Epithelial cell of esophagus (primary cell): Measurements from ENCODE around the gene WNT16.

Experiments
- DNase-seq: peaks from one replicate; pipeline ENCODE4 v3.0.0; 2010; ENCODE audit warnings: low read depth
- H3K4me3 ChIP-seq: 2 replicates; pipeline ENCODE4 v1.5.1; 2011; ENCODE audit warnings: mild to moderate bottlenecking, low read length, control low read depth
- TF ChIP-seq, protein P1 (sequence below): IDR thresholded peaks from 2 replicates; pipeline ENCODE4 v1.5.1; 2011; ENCODE audit warnings: low read depth, mild to moderate bottlenecking, low read length, control low read depth, inconsistent platforms; ENCODE audit not compliant: insufficient read depth; ENCODE audit errors: missing control alignments

The WNT16 gene

DNA sequence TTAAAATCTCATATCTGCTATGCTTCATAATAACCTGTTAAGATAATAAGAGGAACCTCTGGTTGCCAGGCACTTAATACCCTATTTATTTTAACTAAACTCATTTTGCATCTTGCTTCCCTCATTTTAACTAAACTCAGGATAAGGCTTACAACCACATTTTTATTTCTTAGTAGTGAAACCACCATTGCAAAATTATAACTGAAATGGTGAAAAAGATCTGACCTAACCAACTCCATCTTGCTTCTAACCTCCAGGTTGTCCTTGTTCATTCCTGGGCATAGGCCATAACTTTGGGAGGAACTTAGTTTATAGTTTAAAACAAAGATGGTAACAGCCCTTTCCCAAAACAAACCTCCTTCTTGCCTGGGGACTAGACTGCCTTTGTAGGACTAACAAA lies 61.3 kb downstream of the WNT16 start:
- no peak overlapping the region for H3K4me3 ChIP-seq
- DNase-seq = no peak
- TF ChIP-seq, protein P1, sequence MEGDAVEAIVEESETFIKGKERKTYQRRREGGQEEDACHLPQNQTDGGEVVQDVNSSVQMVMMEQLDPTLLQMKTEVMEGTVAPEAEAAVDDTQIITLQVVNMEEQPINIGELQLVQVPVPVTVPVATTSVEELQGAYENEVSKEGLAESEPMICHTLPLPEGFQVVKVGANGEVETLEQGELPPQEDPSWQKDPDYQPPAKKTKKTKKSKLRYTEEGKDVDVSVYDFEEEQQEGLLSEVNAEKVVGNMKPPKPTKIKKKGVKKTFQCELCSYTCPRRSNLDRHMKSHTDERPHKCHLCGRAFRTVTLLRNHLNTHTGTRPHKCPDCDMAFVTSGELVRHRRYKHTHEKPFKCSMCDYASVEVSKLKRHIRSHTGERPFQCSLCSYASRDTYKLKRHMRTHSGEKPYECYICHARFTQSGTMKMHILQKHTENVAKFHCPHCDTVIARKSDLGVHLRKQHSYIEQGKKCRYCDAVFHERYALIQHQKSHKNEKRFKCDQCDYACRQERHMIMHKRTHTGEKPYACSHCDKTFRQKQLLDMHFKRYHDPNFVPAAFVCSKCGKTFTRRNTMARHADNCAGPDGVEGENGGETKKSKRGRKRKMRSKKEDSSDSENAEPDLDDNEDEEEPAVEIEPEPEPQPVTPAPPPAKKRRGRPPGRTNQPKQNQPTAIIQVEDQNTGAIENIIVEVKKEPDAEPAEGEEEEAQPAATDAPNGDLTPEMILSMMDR = no peak

- TF ChIP-seq, protein P1 = no peak
- no peak for DNase-seq
- no peak overlapping the region for H3K4me3 ChIP-seq
These were observed 61.8 kb downstream of the WNT16 start for GRCh38 chr7:121390617-121391016.
